MCF 10A (cell line): ENCODE measurements around the gene BCAS1. TPM values are rescaled to one million over a fixed set of nuclear protein-coding genes. Genes with fewer than 3 reads are reported as not detected.
A peak's percentile ranks its signal among the peaks of the same experiment; 100 is the strongest.

Source experiments
- BruUV-seq: library from RNA; stranded (reverse); fragments of 400-500 nt; replicated peaks from 2 replicates; lab custom pipeline; 2021; lab: Mats Ljungman, UMichigan
- CTCF ChIA-PET: fragments of 300-600 bp; sonication (Branson Sonifier 250); formaldehyde crosslinking; extraction: SDS; loops from one replicate; lab custom pipeline; 2021; ENCODE audit warnings: antibody characterized with exemption, inconsistent platforms; lab: Yijun Ruan, JAX
- POLR2A ChIA-PET: fragments of 300-600, 350-650 bp; sonication (Branson Sonifier 250); formaldehyde crosslinking; extraction: SDS; loops from one replicate; lab custom pipeline; 2020; ENCODE audit warnings: antibody characterized with exemption, inconsistent platforms; lab: Yijun Ruan, JAX
- DNase-seq: peaks from one replicate; pipeline ENCODE4 v3.0.0-alpha.2; 2018; ENCODE audit not compliant: unreplicated experiment
- H3K27ac Mint-ChIP-seq: one replicate; pipeline ENCODE4 v1.8.0; 2022; ENCODE audit warnings: mild to moderate bottlenecking, low read depth, mixed read lengths; ENCODE audit not compliant: unreplicated experiment
- H3K27me3 Mint-ChIP-seq: one replicate; pipeline ENCODE4 v1.8.0; 2022; ENCODE audit warnings: mixed read lengths; ENCODE audit not compliant: insufficient read depth, unreplicated experiment
- H3K36me3 Mint-ChIP-seq: one replicate; pipeline ENCODE4 v1.8.0; 2022; ENCODE audit warnings: mild to moderate bottlenecking, moderate library complexity, mixed read lengths; ENCODE audit not compliant: insufficient read depth, unreplicated experiment
- H3K4me1 Mint-ChIP-seq: one replicate; pipeline ENCODE4 v1.8.0; 2022; ENCODE audit warnings: mixed read lengths; ENCODE audit not compliant: insufficient read depth, unreplicated experiment
- H3K4me3 Mint-ChIP-seq: one replicate; pipeline ENCODE4 v1.8.0; 2022; ENCODE audit warnings: mild to moderate bottlenecking, moderate library complexity, mixed read lengths; ENCODE audit not compliant: unreplicated experiment
- H3K9me3 Mint-ChIP-seq: one replicate; pipeline ENCODE4 v1.8.0; 2022; ENCODE audit warnings: mixed read lengths; ENCODE audit not compliant: unreplicated experiment
- intact Hi-C: fragments of 100-400 bp; cut with micrococcal nuclease; formaldehyde crosslinking; loops from 2 replicates; pipeline ENCODE4 v1.14.1; 2022
- total RNA-seq: library from RNA; stranded (reverse); gene quantifications from 2 replicates; pipeline ENCODE4 v1.2.3, GENCODE V29; 2022
- TF ChIP-seq, protein P1 (sequence below): fragments of 200-600 bp; IDR thresholded peaks from one replicate; pipeline ENCODE4 v1.8.0; 2022; ENCODE audit warnings: antibody characterized with exemption, mild to moderate bottlenecking; ENCODE audit not compliant: unreplicated experiment

Gene BCAS1
- total RNA-seq, 1 experiment from 2014 or later: not detected

DNA sequence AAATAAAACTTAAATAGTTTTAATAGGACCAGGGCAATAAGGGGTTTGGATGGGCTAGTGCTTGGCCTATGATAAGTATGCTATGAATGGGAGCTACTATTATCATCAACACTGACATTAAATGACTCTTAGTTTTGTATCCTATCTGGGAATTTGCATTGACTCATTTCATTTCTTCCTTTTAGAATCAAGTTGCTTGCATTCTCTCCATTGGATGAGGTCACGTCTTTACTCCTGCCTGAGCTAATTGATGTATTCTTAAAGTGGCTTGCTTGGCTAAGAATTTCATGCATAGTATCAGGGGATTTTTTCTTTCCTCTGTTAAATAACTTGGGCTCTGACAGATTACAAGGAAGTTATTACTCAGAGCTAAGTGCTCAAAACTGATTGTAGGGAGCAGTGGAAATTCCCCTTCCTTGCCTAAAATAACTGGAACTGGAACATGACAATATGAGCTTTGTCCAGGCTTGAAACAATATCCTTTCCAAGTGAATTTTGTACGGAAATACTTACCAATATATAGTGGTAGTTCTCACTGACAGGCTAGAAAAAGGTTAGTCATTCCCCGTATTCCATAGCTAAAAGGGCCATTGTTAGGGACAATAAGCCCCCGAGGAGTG lies 169.9 kb downstream of the BCAS1 start:
- H3K27me3 Mint-ChIP-seq: no peaks in the 10 kb centered on the region
- BruUV-seq: no TSS peak
- peak overlapping the region; percentile 73 for H3K27ac Mint-ChIP-seq
- H3K9me3 Mint-ChIP-seq: no peaks in the 10 kb centered on the region
- H3K36me3 Mint-ChIP-seq: no peaks in the 10 kb centered on the region
- CTCF ChIA-PET: interaction anchor here (0.8 to 6.1 kb wide), 12 partner anchors 15 to 321 kb away, joined by 3 to 62 read pairs (median 5); no protein-coding TSS in a partner anchor
- TF ChIP-seq, protein P1, sequence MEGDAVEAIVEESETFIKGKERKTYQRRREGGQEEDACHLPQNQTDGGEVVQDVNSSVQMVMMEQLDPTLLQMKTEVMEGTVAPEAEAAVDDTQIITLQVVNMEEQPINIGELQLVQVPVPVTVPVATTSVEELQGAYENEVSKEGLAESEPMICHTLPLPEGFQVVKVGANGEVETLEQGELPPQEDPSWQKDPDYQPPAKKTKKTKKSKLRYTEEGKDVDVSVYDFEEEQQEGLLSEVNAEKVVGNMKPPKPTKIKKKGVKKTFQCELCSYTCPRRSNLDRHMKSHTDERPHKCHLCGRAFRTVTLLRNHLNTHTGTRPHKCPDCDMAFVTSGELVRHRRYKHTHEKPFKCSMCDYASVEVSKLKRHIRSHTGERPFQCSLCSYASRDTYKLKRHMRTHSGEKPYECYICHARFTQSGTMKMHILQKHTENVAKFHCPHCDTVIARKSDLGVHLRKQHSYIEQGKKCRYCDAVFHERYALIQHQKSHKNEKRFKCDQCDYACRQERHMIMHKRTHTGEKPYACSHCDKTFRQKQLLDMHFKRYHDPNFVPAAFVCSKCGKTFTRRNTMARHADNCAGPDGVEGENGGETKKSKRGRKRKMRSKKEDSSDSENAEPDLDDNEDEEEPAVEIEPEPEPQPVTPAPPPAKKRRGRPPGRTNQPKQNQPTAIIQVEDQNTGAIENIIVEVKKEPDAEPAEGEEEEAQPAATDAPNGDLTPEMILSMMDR: no peak
- intact Hi-C loops: no loop called here
- no peak overlapping the region for H3K4me3 Mint-ChIP-seq
- peak; percentile 50 for DNase-seq
- POLR2A ChIA-PET: interaction anchor here (0.7 to 5.2 kb wide), 24 partner anchors 13 to 321 kb away, joined by 3 to 40 read pairs (median 6); partner anchors contain the start of genes PFDN4 and ZNF217
- peaks cover 32% of the 10 kb centered on the region for H3K4me1 Mint-ChIP-seq

DNA sequence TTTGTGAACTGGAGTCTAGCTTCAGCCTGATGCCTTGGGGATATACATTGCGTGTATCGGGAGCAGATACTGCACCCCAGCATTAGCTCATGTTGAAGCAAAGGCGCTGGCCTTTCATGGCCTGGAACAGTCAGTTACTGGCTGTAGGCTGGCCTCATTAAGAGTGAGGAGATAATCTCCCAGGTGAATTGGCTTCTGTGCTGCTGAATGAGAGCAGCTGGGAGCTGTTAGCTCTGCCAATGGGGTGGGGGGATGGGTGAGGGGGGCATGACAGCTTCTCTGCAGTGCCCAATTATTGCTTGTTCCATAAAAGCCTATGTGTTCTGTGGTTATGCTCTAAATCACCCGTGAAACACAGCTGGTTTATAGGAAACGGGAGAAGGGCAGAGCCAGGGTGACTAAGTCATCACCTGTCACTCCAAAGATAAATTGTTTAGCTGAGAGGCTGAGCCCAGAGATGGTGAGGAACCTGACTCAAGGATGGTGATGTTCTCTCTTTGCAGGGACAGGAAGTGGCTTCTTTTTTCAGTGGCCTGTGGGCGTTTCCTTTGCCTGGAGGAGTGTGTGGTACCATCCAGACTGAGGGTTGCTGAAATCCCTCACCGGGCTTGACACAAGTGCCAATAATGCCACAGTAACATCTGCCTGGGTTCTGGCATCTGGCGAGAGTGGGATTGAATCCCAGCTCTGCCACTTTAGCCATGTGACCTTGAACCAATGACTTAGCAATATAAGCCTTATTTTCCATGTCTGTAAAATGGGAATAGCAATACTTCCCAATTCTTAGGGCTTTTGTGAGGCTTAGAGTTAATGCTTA lies 170.8 kb downstream of the BCAS1 start:
- CTCF ChIA-PET: interaction anchor here (0.7 to 6.1 kb wide), 11 partner anchors 9 to 321 kb away, joined by 3 to 62 read pairs (median 5); no protein-coding TSS in a partner anchor
- H3K4me3 Mint-ChIP-seq: peak overlapping the region; percentile 39
- H3K9me3 Mint-ChIP-seq: no peaks in the 10 kb centered on the region
- TF ChIP-seq, protein P1: no peak
- intact Hi-C loops: loop anchor here (1.0 kb wide), 1 partner anchor 28 kb away; no protein-coding TSS in a partner anchor
- peak overlapping the region; percentile 75 for H3K27ac Mint-ChIP-seq
- H3K4me1 Mint-ChIP-seq: peaks cover 27% of the 10 kb centered on the region
- DNase-seq: peak; percentile 89
- no TSS peak for BruUV-seq
- POLR2A ChIA-PET: interaction anchor here (0.6 to 5.2 kb wide), 30 partner anchors 8 to 1630 kb away, joined by 3 to 40 read pairs (median 5); partner anchors contain the start of gene ZNF217
- H3K27me3 Mint-ChIP-seq: no peaks in the 10 kb centered on the region
- H3K36me3 Mint-ChIP-seq: no peaks in the 10 kb centered on the region

DNA sequence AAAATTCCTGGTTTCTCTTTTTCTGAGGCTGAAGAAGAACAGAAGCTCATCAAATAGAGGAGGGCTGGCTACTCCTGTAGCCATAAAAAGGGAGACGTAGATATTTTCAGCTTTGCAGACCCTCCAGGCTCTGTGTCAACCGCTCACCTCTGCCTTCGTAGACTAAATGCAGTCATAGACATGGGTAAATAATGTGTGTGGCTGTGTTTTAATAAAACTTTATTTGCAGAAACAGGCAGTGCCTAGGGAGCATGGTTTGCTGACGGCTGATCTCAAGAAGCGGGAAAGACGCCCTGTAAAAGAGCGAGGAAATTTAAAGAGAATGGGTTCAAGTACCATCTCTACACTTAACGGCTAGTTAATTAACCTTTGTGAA lies 171.8 kb downstream of the BCAS1 start:
- ChIA-PET POLR2A (interaction anchor here (0.7 to 5.2 kb wide), 12 partner anchors 9 to 319 kb away, joined by 3 to 40 read pairs (median 4); partner anchors contain the start of gene ZNF217), CTCF (interaction anchor here (1.0 to 6.1 kb wide), 8 partner anchors 10 to 320 kb away, joined by 3 to 62 read pairs (median 10); no protein-coding TSS in a partner anchor)
- Mint-ChIP-seq H3K36me3 (no peaks in the 10 kb centered on the region), H3K27ac (peak overlapping the region; percentile 75), H3K4me3 (no peak overlapping the region), H3K4me1 (peaks cover 23% of the 10 kb centered on the region), H3K27me3 (no peaks in the 10 kb centered on the region), H3K9me3 (no peaks in the 10 kb centered on the region)
- TF ChIP-seq, protein P1: no peak
- no peak for DNase-seq
- BruUV-seq: no TSS peak
- intact Hi-C loops: no loop called here
